GM12878 (cell line): ENCODE results near the gene PANK1. TPM values are rescaled to one million over a fixed set of nuclear protein-coding genes. Genes with fewer than 3 reads are reported as not detected.

Experiments
- ATAC-seq: fragments of 200-7000 bp; cut with Tn5 transposase; 3 replicates; pipeline ENCODE4 v1.9.1; 2020; ENCODE audit warnings: mild to moderate bottlenecking, moderate library complexity
- BruUV-seq: library from RNA; stranded (reverse); fragments of 400-500 nt; replicated peaks from 2 replicates; lab custom pipeline; 2021; lab: Mats Ljungman, UMichigan
- CTCF ChIA-PET: fragments of 300-600 bp; sonication (Branson Sonifier 250); formaldehyde crosslinking; extraction: SDS; loops from one replicate; lab custom pipeline; 2021; ENCODE audit warnings: inconsistent platforms; lab: Yijun Ruan, JAX
- POLR2A ChIA-PET: fragments of 350-600 bp; formaldehyde crosslinking; extraction: SDS; loops from one replicate; lab custom pipeline; 2021; ENCODE audit warnings: inconsistent platforms; lab: Charles Lee
- RAD21 ChIA-PET: fragments of 300-600 bp; sonication (Branson Sonifier 250); formaldehyde crosslinking; loops from one replicate; lab custom pipeline; 2023; ENCODE audit warnings: antibody characterized with exemption; ENCODE audit not compliant: unreplicated experiment; lab: Charles Lee
- SMC1A ChIA-PET: fragments of 300-600 bp; sonication (Branson Sonifier 250); formaldehyde crosslinking; loops from one replicate; lab custom pipeline; 2023; ENCODE audit not compliant: unreplicated experiment, uncharacterized antibody; lab: Charles Lee
- DNase-seq: peaks from one replicate; pipeline ENCODE4 v3.0.0-alpha.2; 2011; ENCODE audit warnings: low read depth, low spot score
- FAIRE-seq: peaks from 3 replicates; lab custom pipeline; 2011; peaks lifted over from hg19 to GRCh38; lab: Jason Lieb, UNC
- H2AFZ ChIP-seq: 2 replicates; pipeline ENCODE4 v1.6.0; 2011; ENCODE audit warnings: low read depth, low read length, control low read depth; ENCODE audit not compliant: control insufficient read depth
- H3K27ac ChIP-seq: 2 replicates; pipeline ENCODE4 v1.5.1; 2011; ENCODE audit warnings: control low read depth; ENCODE audit not compliant: control insufficient read depth, insufficient read depth
- H3K27me3 ChIP-seq, 2 experiments: replicated peaks in 1 of 2; 2 replicates each; pipeline versions ENCODE4 v1.6.0 to v1.6.1; 2011; ENCODE audit warnings: low read length in 1 of 2; ENCODE audit not compliant: control insufficient read depth in 2 of 2, insufficient read depth in 2 of 2
- H3K36me3 ChIP-seq, 2 experiments: 2 replicates each; pipeline ENCODE4 v1.5.1; 2011; ENCODE audit warnings: low read length in 1 of 2; ENCODE audit not compliant: control insufficient read depth in 2 of 2, insufficient read depth in 2 of 2
- H3K4me1 ChIP-seq: 2 replicates; pipeline ENCODE4 v1.6.1; 2011; ENCODE audit warnings: mild to moderate bottlenecking, low read length, moderate library complexity, mixed read lengths; ENCODE audit not compliant: control insufficient read depth, insufficient read depth
- H3K4me2 ChIP-seq: 2 replicates; pipeline ENCODE4 v1.6.0; 2011; ENCODE audit warnings: control low read depth; ENCODE audit not compliant: control insufficient read depth, insufficient read depth
- H3K4me3 ChIP-seq: fragments of 200-600 bp; sonication (generic); 2 replicates; pipeline ENCODE4 v1.5.1; 2016
- H3K79me2 ChIP-seq: 2 replicates; pipeline ENCODE4 v1.6.0; 2011; ENCODE audit warnings: low read length; ENCODE audit not compliant: control insufficient read depth, insufficient read depth
- H3K9ac ChIP-seq: 2 replicates; pipeline ENCODE4 v1.8.0; 2011; ENCODE audit warnings: low read length, control low read depth, mixed read lengths; ENCODE audit not compliant: control insufficient read depth, insufficient read depth
- H3K9me3 ChIP-seq: replicated peaks from 3 replicates; pipeline ENCODE4 v1.5.1; 2011; ENCODE audit warnings: mild to moderate bottlenecking, low read length; ENCODE audit not compliant: control insufficient read depth, insufficient read depth
- H4K20me1 ChIP-seq: 2 replicates; pipeline ENCODE4 v1.6.0; 2011; ENCODE audit not compliant: control insufficient read depth, insufficient read depth
- CTCF ChIP-seq, 3 experiments: IDR thresholded peaks in 2 of 3; conservative IDR thresholded peaks in 1 of 3; 2 replicates each; pipeline ENCODE4 v1.5.1; 2011; ENCODE audit warnings: low read depth in 3 of 3, low read length in 3 of 3, mild to moderate bottlenecking in 3 of 3, control low read depth in 2 of 3, moderate library complexity in 2 of 3, inconsistent platforms in 1 of 3, mixed read lengths in 1 of 3; ENCODE audit not compliant: control insufficient read depth in 2 of 3, insufficient read depth in 1 of 3; ENCODE audit errors: extremely low read depth in 1 of 3
- E2F4 ChIP-seq: IDR thresholded peaks from 2 replicates; pipeline ENCODE4 v1.6.1; 2012; ENCODE audit warnings: low read depth, low read length, improper control_type of control experiment
- MTA2 ChIP-seq: fragments of 450-650 bp; IDR thresholded peaks from 2 replicates; pipeline ENCODE4 v1.6.1; 2016; ENCODE audit warnings: low read depth, mild to moderate bottlenecking, moderate library complexity
- RELA ChIP-seq: fragments of 450-650 bp; IDR thresholded peaks from 2 replicates; pipeline ENCODE4 v1.8.0; 2014; ENCODE audit warnings: borderline replicate concordance; ENCODE audit not compliant: partially characterized antibody
- SIN3A ChIP-seq: IDR thresholded peaks from 2 replicates; pipeline ENCODE4 v1.6.1; 2012; ENCODE audit warnings: low read depth, low read length, improper control_type of control experiment
- SMAD1 ChIP-seq: fragments of 450-650 bp; IDR thresholded peaks from 2 replicates; pipeline ENCODE4 v1.6.1; 2018; ENCODE audit warnings: mild to moderate bottlenecking, low read depth; ENCODE audit not compliant: partially characterized antibody
- SRF ChIP-seq, 2 experiments: IDR thresholded peaks; 2 replicates each; pipeline ENCODE4 v1.6.1; 2011; ENCODE audit warnings: low read depth in 2 of 2, low read length in 2 of 2, mild to moderate bottlenecking in 1 of 2, moderate library complexity in 1 of 2
- TCF12 ChIP-seq: IDR thresholded peaks from 2 replicates; pipeline ENCODE4 v1.6.1; 2011; ENCODE audit warnings: low read depth, mild to moderate bottlenecking, low read length
- WGBS: methylation state at CpG from one replicate; pipeline ENCODE4 v1.1.6; 2016; ENCODE audit warnings: low lambda C conversion rate; ENCODE audit not compliant: insufficient replicate concordance, insufficient coverage; ENCODE audit errors: missing lambda C conversion rate; 5-methylcytosine and 5-hydroxymethylcytosine counted together
- in situ Hi-C: fragments of 300-500 bp; cut with MboI; formaldehyde crosslinking; loops from 9 replicates; pipeline ENCODE4 v1.14.3; 2018; ENCODE audit warnings: mixed read lengths
- intact Hi-C: fragments of 100-400 bp; cut with micrococcal nuclease; formaldehyde crosslinking; loops from one replicate; pipeline ENCODE4 v1.14.2; 2022; ENCODE audit not compliant: unreplicated experiment
- polyA plus RNA-seq, 11 experiments: library from polyadenylated mRNA; depleted of rRNA in 4 of 11; unstranded in 6 of 11; stranded (reverse) in 5 of 11; fragments of >200 nt; fragmentation: Nextera tagmentation in 4 of 11; fragmentation: Illumina TruSeq in 1 of 11; extraction: Ambion mirVana in 4 of 11; extraction: Trizol in 1 of 11; gene quantifications; 1 replicate in 1 of 11; 2 replicates in 10 of 11; pipeline versions ENCODE4 v1.2.1 to v1.2.3, GENCODE V29; 2011 to 2016; ENCODE audit warnings: inconsistent platforms in 2 of 11, missing spikeins in 2 of 11, low read depth in 1 of 11
- total RNA-seq, 4 experiments: library from RNA; depleted of rRNA in 3 of 4; stranded (reverse); fragments of >200 nt in 3 of 4; fragmentation: Illumina TruSeq in 1 of 4; extraction: Trizol in 1 of 4; gene quantifications; 2 replicates each; pipeline versions ENCODE4 v1.2.1 to v1.2.3, GENCODE V29; 2013 to 2021
- TF ChIP-seq, protein P1 (sequence below): fragments of 450-650 bp; formaldehyde crosslinking; IDR thresholded peaks from 2 replicates; pipeline ENCODE4 v1.4.0; 2022; ENCODE audit warnings: mild to moderate bottlenecking, moderate library complexity

Gene PANK1
- total and polyA plus RNA-seq, 10 of the 15 experiments (the other 5 are each of a cell fraction or from before 2014, with no cell fraction given), result 1.9 to 10.6 (median 5.8) TPM

DNA sequence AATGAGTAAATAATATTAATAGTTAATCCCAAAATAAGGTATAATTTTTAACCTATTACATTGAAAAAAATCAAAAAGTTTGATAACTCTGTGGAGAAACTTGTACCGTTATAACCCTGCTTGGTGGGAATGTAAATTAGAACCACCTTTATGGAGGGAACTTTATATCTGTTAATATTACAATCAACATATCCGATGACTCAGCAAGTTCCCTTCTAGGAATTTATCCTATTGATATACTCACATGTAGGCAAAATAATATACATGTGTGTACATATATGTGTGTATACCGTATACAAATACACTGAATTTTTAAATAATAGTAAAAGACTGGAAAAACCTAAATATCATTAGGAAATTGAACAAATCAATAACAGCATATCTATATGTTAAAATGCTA lies 54.7 kb downstream of the PANK1 start:
- ChIA-PET SMC1A (no interaction called here), CTCF (no interaction called here), RAD21 (no interaction called here), POLR2A (no interaction called here)
- TF ChIP-seq, protein P1, sequence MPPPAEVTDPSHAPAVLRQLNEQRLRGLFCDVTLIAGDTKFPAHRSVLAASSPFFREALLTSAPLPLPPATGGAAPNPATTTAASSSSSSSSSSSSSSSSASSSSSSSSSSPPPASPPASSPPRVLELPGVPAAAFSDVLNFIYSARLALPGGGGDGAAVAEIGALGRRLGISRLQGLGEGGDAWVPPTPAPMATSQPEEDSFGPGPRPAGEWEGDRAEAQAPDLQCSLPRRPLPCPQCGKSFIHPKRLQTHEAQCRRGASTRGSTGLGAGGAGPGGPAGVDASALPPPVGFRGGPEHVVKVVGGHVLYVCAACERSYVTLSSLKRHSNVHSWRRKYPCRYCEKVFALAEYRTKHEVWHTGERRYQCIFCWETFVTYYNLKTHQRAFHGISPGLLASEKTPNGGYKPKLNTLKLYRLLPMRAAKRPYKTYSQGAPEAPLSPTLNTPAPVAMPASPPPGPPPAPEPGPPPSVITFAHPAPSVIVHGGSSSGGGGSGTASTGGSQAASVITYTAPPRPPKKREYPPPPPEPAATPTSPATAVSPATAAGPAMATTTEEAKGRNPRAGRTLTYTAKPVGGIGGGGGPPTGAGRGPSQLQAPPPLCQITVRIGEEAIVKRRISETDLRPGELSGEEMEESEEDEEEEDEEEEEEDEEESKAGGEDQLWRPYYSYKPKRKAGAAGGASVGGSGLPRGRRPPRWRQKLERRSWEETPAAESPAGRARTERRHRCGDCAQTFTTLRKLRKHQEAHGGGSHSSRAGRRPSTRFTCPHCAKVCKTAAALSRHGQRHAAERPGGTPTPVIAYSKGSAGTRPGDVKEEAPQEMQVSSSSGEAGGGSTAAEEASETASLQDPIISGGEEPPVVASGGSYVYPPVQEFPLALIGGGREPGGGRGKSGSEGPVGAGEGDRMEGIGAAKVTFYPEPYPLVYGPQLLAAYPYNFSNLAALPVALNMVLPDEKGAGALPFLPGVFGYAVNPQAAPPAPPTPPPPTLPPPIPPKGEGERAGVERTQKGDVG (CRISPR knock-in tag), result no peak
- intact Hi-C loops (no loop called here), in situ Hi-C loops (no loop called here)
- Histone ChIP-seq H3K27ac (no peak overlapping the region), H3K9me3 (no peaks in the 10 kb centered on the region), H2AFZ (no peak overlapping the region), H3K27me3 (no peaks in the 10 kb centered on the region), H3K4me2 (no peak overlapping the region), H3K79me2 (no peaks in the 10 kb centered on the region), H4K20me1 (no peaks in the 10 kb centered on the region), H3K36me3 (peaks cover 0 to 4% of the 10 kb centered on the region in 2 experiments; a peak in 3 of 4 replicates), H3K4me3 (no peak overlapping the region), H3K9ac (no peak overlapping the region), H3K4me1 (no peaks in the 10 kb centered on the region)
- DNase-seq, result no peak
- ATAC-seq, result no peak
- 80% methylated on average over 3 of the region's 3 CpGs for WGBS
- no peak for FAIRE-seq
- BruUV-seq, result no TSS peak

GRCh38 chr10:89589101-89589720 lies 55.8 kb downstream of the PANK1 start:
- intact Hi-C loops (no loop called here), in situ Hi-C loops (no loop called here)
- H3K27me3 ChIP-seq, result no peaks in the 10 kb centered on the region
- CTCF ChIA-PET, result interaction anchor here (1.3 to 1.5 kb wide), 2 partner anchors 21 to 26 kb away, joined by 4 to 6 read pairs; no protein-coding TSS in a partner anchor
- H3K36me3 ChIP-seq, result peaks cover 0 to 4% of the 10 kb centered on the region in 2 experiments; a peak in 3 of 4 replicates
- no peaks in the 10 kb centered on the region for H3K79me2 ChIP-seq
- no peaks in the 10 kb centered on the region for H4K20me1 ChIP-seq
- RAD21 ChIA-PET, result no interaction called here
- no TSS peak for BruUV-seq
- ATAC-seq (no peak), FAIRE-seq (no peak), DNase-seq (no peak)
- WGBS, result 94% methylated on average over 5 of the region's 5 CpGs
- no peak overlapping the region for H3K4me2 ChIP-seq
- no peaks in the 10 kb centered on the region for H3K4me1 ChIP-seq
- SMC1A ChIA-PET, result interaction anchor here (0.7 to 0.9 kb wide), 2 partner anchors 74 to 508 kb away, joined by 3 read pairs; no protein-coding TSS in a partner anchor
- no peak overlapping the region for H3K4me3 ChIP-seq
- POLR2A ChIA-PET, result no interaction called here
- no peak overlapping the region for H3K27ac ChIP-seq
- H3K9ac ChIP-seq, result no peak overlapping the region
- H2AFZ ChIP-seq, result no peak overlapping the region
- no peaks in the 10 kb centered on the region for H3K9me3 ChIP-seq
- TF ChIP-seq SRF (IDR thresholded peaks at IDR 0.05; ENCODE audit: low read depth in 2 of 2, low read length in 2 of 2), result no peak
- TF ChIP-seq SIN3A, result no peak
- no peak for TF ChIP-seq TCF12
- no peak for TF ChIP-seq MTA2
- TF ChIP-seq CTCF (IDR thresholded peaks at IDR 0.05 in 2 of 3, conservative IDR thresholded peaks at IDR 0.05 in 1 of 3; ENCODE audit: control insufficient read depth in 2 of 3, extremely low read depth in 1 of 3, insufficient read depth in 1 of 3, low read depth in 3 of 3, low read length in 3 of 3), result no peak
- no peak for TF ChIP-seq RELA
- TF ChIP-seq E2F4, result no peak
- TF ChIP-seq SMAD1, result no peak
